ENCODE results near the gene CDKN3.
"Not testable (repeated sequence)": the region's sequence is repeated elsewhere in the genome, so short reads cannot be mapped to it uniquely, and the experiment has no call there.

The CDKN3 gene

DNA sequence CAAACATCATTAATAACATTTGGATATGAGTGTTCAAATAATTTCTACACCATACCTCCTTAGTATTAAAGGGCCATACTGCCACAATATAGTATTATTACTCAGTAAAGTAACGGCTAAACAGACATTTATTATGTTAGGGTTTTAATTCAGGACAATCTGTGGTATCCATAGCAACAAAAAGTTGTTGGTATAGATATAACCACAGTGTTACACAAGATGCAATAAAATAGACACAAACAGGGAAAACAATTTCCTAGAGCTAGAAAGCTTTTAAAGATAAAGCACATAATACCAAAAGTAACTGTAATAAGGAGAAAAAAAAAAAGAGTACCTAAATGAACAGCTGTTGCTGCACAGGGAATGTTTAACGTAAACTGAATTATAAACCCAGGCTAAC, 28.3 kb downstream of the CDKN3 start:
- no peak for DNase-seq

DNA sequence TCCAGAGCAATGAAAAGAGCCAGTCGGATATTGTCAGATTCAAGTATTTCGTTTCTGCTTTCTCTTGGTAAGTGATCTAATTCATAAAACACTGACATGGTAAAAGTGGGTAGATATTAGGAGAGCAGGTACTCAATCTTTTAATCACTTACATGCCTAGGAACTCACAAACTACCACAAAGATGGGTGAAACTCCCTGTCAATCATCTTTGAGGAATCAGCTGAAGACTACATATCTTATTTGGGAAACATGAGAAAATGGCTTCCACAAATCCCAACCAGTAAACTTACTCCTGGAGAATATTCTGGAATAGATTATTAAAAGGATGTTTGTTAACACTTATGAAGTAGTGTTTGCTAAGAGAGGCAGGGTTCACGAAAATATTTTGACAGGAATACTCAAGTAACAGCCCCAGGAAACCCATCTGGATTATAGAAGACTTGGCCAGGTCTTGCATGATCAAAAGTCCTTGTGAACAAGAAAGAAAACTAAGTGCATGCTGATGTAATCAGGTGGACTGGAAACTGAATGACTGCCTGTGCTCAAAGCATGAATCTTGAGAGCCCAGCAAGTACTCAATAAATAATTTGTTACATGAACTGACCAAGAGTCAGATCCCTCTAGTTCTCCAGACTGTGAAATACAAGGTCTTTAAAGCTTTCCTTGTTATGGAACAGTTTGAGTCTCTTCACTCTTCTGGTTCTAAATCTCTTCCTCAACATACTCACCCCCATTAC, 28.9 kb downstream of the CDKN3 start:
- no peak for DNase-seq

DNA sequence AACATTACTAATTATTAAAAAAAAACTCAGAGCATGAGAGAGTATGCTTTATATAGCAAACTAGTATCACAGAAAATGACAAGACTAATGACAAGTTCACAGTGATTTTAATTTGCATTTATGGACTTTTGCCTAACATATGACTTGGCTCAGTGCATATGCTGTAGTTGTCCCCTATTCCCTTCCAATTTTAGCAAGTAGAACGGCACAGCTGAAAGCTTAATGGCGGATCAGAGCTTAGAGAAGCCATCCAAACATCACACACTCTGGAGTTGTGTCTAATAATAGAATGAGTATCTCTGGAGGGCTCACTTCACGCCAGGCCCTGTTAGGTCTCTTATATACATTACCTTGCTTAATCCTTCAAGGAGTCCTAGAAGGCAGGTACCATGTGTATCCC, 31.1 kb downstream of the CDKN3 start:
- no peak for DNase-seq

DNA sequence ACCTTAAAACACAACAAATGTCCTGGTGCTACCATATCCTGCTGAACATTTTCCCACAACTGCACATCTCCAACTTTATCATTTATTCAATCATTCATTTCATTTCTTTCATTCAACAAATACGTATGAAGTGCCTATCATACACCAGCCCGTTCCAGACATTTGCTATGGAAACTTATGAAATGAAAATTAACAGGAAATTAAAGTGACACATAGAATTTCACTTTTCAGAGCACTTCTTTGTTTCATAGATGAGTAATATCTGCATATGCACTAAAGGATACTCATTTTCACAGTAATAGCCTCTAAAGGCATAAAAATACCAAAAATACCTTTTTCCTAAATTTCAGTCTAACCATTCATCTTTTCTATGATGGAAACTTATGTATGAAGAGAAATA, 31.7 kb downstream of the CDKN3 start:
- DNase-seq, result no peak

DNA sequence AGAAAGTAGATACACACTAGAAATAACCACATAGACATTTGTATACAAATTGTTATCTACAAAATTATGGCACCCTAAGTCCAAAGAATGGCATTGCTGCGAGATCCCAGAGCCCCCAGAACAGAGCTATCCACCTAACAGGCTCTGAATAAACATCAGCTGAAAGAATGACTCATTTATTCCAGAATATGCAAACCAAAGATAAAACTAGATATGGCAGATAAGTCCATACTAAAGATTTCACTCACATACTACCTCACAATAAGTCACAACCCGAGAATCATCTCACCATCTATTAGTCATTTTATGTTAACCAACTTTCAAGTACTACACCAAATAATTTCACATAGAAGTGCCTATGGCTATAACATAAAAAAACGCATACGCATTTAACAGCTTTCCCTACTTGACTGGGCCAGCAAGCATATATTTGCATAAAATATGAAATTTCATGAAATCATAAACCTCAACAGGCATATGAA, 38.7 kb downstream of the CDKN3 start:
- peak; percentile 53 for DNase-seq

DNA sequence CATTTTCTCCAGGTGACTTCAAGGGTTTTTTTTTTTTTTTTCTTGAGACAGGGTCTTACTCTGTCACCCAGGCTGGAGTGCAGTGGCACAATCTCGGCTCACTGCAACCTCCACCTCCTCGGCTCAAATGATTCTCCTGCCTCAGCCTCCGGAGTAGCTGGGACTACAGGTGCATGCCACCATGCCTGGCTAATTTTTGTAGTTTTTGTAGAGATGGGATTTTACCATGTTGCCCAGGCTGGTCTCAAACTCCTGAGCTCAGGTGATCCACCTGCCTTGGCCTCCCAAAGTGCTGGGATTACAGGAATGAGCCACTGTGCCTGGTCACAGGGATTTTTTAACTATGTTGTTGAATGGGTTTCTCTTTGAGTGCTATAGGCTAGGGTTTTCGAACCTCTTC, 41.1 kb downstream of the CDKN3 start:
- not testable (repeated sequence) for DNase-seq

DNA sequence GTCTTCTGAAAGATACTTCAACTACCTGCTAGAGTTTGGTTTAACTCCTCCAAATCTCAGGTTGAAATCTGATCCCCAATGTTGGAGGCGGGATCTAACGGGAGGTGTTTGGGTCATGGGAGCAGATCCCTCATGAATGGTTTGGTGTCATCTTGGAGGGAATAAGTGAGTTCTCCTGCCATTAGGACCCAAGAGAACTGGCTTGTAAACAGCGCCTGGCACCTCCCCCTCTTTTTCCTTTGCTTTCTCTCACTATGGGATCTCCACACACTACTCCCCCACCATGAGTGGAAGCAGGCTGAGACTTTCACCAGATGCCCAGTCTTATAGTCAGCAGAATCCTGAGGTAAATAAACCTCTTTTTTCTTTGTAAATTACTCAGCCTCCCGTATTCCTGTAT, 41.9 kb downstream of the CDKN3 start:
- DNase-seq, result no peak

DNA sequence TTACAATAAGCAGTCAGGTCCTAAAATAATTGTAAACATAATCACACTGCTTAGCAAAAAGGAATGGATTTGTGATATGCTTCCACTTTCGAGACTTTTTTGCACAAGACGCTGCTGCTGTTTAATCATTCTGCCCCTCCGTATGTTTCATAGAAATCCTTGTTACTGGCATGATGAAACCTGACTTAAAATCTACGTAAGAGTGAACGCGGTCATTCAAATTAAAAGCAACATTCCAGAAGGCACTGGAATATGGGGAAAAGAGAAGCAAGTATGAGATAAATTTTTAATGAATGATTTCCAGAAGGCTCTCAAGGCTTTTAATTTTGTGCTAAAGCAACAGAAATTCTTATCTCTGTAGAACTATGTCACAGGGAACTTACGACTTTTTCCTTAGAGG, 43.2 kb downstream of the CDKN3 start:
- peak; percentile 58 for DNase-seq

DNA sequence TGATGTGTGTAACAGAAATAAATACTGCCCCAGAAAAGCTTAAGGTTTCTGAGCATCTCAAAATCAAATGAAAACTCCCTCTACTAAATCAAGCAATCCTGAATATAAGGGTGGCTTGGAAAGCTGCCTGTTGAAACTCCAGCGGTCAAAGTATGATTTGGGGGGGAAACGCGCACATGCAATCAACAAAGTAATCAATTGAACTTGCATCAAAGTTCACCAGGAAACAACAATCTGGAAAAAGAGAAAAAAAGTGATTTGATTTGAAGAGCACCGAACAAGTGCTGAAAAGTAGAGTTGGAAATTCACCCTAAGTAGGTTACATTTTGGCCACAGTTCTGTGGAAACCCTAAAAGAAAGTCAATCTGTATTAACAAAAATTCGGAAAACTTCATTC, 43.7 kb downstream of the CDKN3 start:
- no peak for DNase-seq

DNA sequence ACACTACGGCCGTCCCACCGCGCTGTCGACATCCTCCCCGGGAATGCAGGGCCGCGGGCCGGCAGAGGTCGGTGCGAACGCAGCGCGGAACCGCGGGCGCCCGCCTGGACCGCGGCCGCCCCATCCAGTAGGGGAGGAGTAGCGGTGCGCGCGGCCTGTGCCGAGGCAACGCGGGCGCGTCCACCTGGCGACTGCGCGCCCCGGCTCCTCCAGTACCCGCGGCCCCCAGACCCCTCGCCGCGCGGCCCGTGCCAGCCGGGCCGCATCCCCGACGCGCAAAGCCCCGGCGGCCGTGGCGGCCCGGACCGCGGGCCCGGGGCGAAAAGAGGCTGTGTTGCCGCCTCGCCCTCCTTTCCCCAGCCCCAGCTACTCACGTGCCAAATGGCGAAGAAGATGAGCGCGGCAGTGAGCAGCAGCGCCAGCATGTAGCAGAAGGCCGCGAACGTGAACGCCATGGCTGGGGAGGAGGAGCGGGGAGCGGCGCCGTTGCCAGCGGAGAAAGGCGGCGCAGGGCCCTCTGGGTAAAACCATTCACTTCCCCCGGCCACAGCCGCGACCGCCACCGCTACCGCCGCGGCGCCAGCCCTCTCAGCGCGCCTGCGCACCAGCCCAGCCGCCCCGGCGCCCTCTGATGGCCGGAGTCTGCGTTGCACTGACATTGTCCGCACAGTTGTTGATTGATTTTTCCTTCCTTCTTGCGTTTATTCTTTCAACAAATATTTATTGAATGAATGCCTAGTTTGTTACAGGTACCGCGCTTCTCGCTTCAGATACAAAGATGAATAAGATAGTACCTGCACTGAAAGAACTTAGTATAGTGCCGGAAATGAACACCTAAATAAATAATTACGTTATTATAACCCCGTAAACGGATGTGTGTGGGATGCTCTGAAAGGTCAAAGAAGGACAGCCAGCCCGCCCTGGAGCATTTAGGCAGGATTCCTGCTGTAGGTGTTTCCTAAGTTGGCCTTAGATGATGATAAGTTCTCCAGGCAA, 44.4 kb downstream of the CDKN3 start, which contains the start of gene CNIH1:
Gene CNIH1 (minus strand): TSS at position 502 of the 996 bp plus-strand sequence. CDS start 47 bp downstream, at position 455.
- DNase-seq, result peak; percentile 92

DNA sequence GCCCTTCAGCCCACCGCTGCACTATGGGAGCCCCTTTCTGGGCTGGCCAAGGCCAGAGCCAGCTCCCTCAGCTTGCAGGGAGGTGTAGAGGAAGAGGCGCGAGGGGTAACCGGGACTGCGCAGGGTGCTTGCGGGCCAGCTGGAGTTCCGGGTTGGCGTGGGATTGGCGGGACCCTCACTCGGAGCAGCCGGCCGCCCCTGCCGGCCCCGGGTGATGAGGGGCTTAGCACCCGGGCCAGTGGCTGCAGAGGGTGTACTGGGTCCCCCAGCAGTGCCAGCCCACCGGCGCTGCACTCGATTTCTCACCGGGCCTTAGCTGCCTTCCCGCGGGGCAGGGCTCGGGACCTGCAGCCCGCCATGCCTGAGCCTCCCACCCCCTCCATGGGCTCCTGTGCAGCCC, 46.2 kb downstream of the CDKN3 start:
- not testable (repeated sequence) for DNase-seq

DNA sequence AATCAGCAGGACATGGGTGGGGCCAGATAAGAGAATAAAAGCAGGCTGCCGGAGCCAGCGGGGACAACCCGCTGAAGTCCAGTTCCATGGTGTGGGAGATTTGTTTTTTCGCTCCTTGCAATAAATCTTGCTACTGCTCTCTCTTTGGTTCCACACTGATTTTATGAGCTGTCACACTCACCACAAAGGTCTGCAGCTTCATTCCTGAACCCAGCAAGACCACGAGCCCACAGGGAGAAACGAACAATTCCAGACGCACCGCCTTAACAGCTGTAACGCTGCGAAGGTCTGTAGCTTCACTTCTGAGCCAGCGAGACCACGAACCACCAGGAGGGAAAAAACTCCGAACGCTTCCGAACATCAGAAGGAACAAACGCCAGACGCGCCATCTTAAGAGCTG, 47.2 kb downstream of the CDKN3 start:
- peak; percentile 92 for DNase-seq

DNA sequence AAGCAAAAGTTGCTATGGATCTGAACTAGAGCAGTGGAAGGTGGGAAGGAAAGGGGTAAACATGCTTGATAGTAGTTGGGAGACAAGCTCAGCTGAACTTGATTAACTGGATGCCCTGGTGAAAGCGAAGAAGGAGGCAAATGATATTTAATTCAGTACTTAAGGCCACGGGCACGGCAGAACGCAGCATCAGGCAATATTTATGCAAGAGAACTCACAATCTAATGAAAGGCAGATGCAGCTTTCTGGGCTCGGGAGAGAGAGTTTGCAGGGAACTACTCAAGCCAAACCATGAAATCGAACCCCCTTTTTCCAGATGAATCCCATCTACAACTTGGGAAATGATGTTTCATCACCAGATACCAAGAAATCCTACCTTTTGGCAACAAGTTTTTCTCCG, 47.9 kb downstream of the CDKN3 start:
- peak; percentile 83 for DNase-seq

DNA sequence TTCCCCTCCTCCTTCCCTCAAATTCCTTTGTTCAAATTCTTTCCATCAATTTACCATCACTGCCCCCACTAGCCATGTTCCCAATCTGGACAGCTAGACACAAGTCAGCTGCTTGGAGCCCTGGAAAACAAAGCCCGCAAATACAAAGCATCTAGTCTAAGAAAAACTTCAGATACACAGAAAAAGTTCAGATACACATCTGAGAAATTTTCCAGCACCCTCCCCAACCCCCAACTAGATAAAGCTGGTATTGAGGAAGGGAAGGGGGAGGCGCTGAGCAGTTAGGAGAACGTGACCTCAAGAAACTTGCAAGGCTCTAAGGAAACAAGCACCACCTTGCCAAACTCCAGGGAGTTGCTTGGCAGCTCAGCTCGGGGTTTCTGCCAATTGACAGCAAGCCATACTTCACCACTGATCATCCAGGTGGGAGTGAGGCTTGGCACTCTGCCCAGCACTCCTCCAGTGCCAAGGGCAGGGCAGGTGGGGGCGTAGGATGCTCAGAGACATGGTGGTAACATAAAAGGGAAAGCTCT, 49.4 kb downstream of the CDKN3 start:
- peak; percentile 45 for DNase-seq

DNA sequence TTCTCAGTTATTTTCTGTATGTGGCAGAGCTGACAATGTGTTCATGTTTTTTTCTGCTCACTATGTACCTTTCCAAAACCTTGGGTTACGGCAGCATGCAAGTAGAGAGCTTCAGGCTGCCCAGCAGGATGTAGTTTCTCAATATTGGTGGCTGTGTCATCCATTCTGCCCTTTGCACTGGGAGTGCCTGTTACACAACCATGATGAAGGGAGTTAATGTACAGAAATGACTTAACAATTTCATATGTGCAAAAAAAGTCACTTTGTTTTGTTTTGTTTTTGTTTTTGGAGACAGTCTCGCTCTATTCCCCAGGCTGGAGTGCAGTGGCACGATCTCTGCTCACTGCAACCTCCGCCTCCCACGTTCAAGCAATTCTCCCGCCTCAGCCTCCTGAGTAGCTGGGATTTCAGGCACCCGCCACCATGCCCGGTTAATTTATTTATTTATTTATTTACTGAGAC, 50.5 kb downstream of the CDKN3 start:
- no peak for DNase-seq

DNA sequence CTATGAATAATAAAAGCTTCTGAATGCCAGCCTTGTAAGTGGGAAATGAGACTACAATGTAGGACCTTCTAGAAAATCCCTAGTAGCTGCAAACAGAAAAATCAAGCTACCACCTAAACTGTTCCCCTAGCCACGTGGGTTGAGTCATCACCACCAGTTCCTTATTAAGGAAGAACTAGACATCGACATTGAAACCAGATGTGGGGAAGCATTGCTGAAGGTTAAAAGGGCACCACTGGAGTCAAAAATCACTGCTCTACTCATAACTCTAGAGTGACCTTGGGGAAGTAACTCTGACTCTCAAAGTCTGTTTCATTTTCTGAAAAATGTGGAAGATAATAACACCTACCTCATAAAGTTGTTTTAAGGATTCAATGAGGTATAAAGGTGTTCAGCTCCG, 53.7 kb downstream of the CDKN3 start:
- DNase-seq, result peak; percentile 84

DNA sequence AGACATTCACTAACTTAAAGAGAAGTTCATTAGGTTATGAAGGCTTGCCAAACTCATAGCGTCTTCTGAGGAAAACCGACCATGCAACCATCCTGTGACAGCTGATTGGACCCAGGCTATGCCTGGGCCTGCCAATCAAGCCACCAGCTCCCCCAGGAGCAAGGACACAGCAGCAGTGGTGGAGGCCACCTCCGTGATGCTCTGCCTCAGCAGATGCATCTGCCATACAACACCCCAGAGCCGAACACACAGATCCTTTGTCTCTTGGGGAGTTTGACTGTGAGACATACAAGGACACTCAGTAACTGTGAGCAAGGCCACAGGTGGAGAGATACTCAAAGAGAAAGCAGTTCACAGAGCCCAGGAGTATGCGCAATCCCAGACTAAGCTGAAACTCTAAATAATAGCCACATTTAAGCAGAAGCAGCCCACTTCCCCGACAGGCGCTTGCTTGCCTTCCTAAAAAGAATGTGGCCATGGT, 54.4 kb downstream of the CDKN3 start:
- DNase-seq, result no peak

DNA sequence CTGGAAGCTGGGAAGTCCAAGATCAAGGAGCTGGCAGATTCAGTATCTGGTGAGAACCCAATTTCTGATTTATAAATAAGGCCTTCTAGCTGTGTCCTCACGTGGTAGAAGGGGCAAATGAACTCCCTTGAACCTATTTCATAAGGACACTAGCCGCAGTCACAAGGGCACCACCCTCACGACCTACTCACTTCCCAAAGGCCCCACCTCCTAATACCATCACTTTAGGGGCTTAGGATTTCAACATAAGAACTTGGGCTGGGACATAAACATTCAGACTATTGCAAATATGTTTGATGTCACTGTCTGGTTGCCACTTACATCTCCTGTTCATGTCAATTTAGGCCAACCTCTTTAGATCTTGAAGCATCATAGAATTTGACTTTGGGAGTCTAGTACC, 55.2 kb downstream of the CDKN3 start:
- no peak for DNase-seq

DNA sequence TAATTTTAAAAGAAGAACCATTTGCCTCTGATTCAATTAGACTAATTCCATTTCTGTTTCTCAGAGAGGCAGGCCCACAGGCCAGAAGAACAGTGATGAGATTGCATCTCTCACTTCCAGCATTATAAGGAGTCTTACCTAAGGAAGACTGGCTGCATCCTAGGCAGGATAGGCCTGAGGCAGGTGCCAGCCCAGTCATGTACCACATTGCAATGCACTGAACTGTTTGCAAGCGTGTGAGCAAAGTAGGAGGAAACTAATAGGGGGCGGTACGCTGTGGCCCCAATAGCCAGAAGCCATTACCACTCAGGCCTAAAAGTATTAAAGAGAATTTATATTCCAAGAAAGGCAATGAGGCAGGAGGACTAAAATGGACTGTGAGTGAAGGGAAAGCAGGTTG, 56.4 kb downstream of the CDKN3 start:
- DNase-seq, result no peak

DNA sequence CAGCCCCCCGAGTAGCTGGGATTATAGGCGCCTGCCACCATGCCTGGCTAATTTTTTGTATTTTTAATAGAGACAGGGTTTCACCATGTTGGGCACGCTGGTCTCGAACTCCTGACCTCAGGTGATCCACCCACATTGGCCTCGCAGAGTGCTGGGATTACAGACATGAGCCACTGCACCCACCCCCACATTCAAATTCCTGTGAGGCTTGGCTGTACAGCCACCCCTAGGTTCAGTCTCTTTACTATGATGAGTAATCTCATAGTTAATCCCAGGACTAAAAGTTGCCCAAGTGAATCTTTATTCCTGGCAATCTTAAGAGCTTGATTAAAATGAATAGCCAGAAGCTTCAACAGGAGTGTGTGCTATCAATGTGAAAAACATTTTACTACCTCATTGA, 57.2 kb downstream of the CDKN3 start:
- DNase-seq, result peak; percentile 58

DNA sequence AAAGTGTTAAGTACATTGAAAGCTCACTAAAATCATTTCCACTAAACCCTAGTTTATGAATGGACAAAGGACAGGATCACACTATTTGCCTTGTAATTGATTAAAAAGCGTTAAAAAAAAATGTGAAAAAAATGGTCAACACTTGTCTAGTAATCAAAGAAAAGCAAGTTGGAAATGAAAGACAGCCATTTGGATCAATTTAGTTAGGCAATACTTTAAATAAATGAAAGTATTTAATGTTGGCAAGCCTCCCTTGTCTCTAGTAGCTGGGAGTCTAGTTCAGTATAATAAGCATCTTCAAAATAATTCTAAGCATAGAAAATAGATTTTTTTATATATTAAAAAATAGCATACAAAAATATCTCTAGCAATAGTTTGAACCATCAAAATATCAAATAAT, 58.6 kb downstream of the CDKN3 start:
- DNase-seq, result no peak

DNA sequence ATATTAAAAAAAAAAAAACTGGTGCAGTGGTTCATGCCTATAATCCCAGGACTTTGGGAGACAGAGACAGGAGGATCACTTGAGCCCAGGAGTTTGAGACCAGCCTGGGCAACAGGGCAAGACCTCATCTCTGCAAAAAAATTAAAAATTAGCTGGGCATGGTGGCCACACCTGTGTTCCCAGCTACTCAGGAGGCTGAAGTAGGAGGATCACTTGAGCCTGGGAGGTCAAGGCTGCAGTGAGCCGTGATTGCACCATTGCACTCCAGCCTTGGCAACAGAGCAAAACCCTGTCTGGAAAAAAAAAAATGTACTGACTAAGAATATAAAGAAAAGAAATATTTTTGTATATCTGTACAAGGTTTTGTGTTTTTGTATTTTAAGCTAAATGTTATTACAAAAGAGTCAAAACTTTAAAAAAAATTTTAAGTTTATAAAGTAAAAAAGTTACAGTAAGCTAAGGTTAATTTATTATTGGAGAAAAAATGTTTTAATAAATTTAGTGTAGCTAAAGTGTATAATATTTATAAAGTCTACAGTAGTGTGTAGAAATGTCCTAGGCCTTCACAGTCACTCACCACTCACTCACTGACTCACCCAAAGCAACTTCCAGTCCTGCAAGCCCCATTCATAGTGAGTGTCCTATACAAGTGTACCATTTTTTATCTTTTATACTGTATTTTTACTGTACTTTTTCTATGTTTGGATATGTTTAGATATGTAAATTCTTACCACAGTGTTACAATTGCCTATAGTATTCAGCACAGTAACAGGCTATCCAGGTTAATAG, 60.2 kb downstream of the CDKN3 start:
- DNase-seq, result not testable (repeated sequence)

All from fibroblast of upper back skin (primary cell).